Measurements from ENCODE around the gene MORC1.
"Not testable (repeated sequence)": the region's sequence is repeated elsewhere in the genome, so short reads cannot be mapped to it uniquely, and the experiment has no call there.

Gene MORC1

DNA sequence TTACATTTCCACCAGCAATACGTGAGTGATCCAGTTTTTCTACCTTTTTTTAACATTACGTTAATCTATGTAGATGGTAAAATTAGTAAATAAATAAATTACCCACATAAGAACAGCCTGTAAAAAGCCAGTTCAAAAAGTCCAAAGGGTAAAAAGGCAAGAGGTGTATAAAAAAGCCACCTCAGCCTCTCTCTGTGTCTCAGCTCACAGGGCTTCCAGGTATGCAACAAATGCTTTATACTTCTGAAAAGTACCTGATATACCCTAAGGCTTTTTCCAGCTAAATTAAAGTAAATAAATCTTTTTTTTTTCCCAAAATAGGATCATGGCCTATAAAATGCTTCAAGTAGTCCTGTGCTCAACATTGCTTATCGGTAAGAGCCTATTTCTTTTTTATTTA is 18.6 kb upstream of the MORC1 start, which contains the start of gene C3orf85:
TSS of gene C3orf85 (plus strand) at position 197 of the 400 bp plus-strand sequence. CDS start at position 326, 129 bp downstream.
- Histone ChIP-seq H3K27me3 (ENCODE audit: control insufficient read depth, insufficient read depth, low read length) (no peaks in the 10 kb centered on the region), H3K36me3 (ENCODE audit: control insufficient read depth, insufficient read depth, low read length) (no peaks in the 10 kb centered on the region), H3K9ac (ENCODE audit: low read length) (no peak within 1 kb of the TSS), H3K27ac (ENCODE audit: low read depth, low read length) (no peak within 1 kb of the TSS), H3K4me3 (ENCODE audit: low read depth, low read length) (no peak within 1 kb of the TSS), H3K4me1 (ENCODE audit: control insufficient read depth, insufficient read depth, low read length) (no peaks in the 10 kb centered on the region), H3K9me3 (ENCODE audit: control insufficient read depth, insufficient read depth, low read depth, low read length) (no peaks in the 10 kb centered on the region)

DNA sequence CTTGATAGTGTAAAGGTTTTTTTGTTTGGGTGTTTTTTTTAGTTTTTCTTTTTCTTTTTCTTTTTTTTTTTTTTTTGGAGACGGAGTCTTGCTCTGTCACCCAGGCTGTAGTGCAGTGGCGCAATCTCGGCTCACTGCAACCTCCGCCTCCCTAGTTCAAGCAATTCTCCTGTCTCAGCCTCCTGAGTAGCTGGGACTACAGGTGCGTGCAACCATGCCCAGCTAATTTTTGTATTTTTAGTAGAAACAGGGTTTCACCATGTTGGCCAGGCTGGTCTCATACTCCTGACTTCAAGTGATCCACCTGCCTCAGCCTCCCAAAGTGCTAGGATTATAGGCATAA is 15.5 kb upstream of the MORC1 start:
- H3K27ac ChIP-seq (ENCODE audit: low read depth, low read length); H3K4me3 ChIP-seq (ENCODE audit: low read depth, low read length); H3K27me3 ChIP-seq (ENCODE audit: control insufficient read depth, insufficient read depth, low read length); H3K9me3 ChIP-seq (ENCODE audit: control insufficient read depth, insufficient read depth, low read depth, low read length); H3K9ac ChIP-seq (ENCODE audit: low read length); H3K36me3 ChIP-seq (ENCODE audit: control insufficient read depth, insufficient read depth, low read length); H3K4me1 ChIP-seq (ENCODE audit: control insufficient read depth, insufficient read depth, low read length): not testable (repeated sequence)

DNA sequence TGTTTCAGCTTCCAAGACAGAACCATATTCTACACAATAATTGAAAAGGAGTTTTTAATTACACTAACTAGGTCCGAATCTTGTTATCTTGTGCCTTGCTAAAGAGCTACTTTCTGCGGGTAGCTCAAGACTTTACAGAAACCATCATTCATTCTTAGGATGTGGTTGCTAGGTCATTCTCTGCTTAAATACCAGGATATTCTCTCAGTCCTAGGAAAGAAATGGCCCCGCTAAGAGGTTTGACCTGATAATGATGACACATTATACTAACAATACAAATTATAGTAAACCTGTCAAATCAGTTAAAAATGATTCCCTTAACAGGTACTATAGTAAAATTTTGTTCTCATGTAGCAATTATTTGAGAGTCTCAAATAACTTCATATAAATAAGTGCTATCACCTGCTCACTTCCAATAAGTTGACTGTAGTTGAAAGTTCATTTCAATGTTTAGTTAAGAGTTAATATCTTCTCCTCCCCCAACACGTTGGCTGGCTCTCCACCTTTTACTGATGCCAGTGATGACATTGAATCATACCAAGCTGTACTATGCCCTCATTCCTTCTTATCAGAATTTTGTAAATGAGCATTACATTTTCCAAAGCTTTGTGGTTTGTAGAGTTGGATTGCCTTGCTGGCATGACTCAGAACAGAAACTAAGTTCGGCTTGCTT is 15.0 kb upstream of the MORC1 start:
- Histone ChIP-seq H3K27me3 (ENCODE audit: control insufficient read depth, insufficient read depth, low read length) (no peaks in the 10 kb centered on the region), H3K4me1 (ENCODE audit: control insufficient read depth, insufficient read depth, low read length) (no peaks in the 10 kb centered on the region), H3K4me3 (ENCODE audit: low read depth, low read length) (no peak overlapping the region), H3K9ac (ENCODE audit: low read length) (no peak overlapping the region), H3K36me3 (ENCODE audit: control insufficient read depth, insufficient read depth, low read length) (no peaks in the 10 kb centered on the region), H3K27ac (ENCODE audit: low read depth, low read length) (no peak overlapping the region), H3K9me3 (ENCODE audit: control insufficient read depth, insufficient read depth, low read depth, low read length) (0 out of 2 replicates have a peak, but pooled peaks cover 3% of the 10 kb centered on the region)

DNA sequence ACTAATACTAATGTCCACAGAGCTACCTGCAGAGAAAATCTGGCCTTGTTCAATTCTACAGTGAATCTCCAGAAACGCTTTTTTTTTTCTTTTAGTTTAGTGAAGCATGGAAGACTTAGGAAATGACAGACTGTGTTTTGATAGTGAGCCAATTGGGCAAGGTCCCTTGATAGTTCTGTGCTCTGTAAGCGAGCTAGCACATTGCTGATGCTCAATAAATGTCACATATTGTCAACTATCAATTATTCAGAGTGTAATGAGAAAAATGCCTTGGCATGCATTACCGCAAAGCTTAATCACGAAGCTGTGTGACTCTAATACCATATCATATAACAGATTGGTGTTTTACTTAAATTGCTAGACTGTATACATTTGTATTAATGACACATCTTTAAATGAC is 13.3 kb upstream of the MORC1 start:
- Histone ChIP-seq H3K36me3 (ENCODE audit: control insufficient read depth, insufficient read depth, low read length) (no peaks in the 10 kb centered on the region), H3K9ac (ENCODE audit: low read length) (no peak overlapping the region), H3K9me3 (ENCODE audit: control insufficient read depth, insufficient read depth, low read depth, low read length) (0 out of 2 replicates have a peak, but pooled peaks cover 3% of the 10 kb centered on the region), H3K4me1 (ENCODE audit: control insufficient read depth, insufficient read depth, low read length) (no peaks in the 10 kb centered on the region), H3K27me3 (ENCODE audit: control insufficient read depth, insufficient read depth, low read length) (no peaks in the 10 kb centered on the region), H3K4me3 (ENCODE audit: low read depth, low read length) (no peak overlapping the region), H3K27ac (ENCODE audit: low read depth, low read length) (no peak overlapping the region)

DNA sequence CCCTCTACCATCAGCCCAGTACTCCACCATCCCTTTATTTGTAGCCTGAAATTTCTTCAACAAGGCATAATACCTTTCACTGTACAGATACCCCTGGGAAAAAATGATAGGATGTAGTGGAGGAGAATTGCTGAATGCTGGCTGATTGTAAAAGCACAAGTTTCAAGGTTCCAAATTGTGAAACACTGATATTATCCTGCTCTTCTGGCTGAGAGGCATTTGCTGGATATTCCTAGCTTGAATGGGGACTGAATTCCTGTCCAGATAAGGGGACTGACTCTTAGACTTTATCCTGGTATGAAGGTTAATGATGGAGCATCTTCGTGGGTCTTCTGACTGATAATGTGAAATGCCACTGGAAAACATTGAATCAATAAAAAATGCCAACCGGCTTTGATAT is 9.6 kb upstream of the MORC1 start:
- no peak overlapping the region for H3K4me3 ChIP-seq (ENCODE audit: low read depth, low read length)
- H3K4me1 ChIP-seq (ENCODE audit: control insufficient read depth, insufficient read depth, low read length): no peaks in the 10 kb centered on the region
- no peak overlapping the region for H3K27ac ChIP-seq (ENCODE audit: low read depth, low read length)
- no peaks in the 10 kb centered on the region for H3K36me3 ChIP-seq (ENCODE audit: control insufficient read depth, insufficient read depth, low read length)
- no peaks in the 10 kb centered on the region for H3K27me3 ChIP-seq (ENCODE audit: control insufficient read depth, insufficient read depth, low read length)
- peaks cover 4% of the 10 kb centered on the region; the same call in 1 of the 2 replicates for H3K9me3 ChIP-seq (ENCODE audit: control insufficient read depth, insufficient read depth, low read depth, low read length)
- H3K9ac ChIP-seq (ENCODE audit: low read length): no peak overlapping the region

DNA sequence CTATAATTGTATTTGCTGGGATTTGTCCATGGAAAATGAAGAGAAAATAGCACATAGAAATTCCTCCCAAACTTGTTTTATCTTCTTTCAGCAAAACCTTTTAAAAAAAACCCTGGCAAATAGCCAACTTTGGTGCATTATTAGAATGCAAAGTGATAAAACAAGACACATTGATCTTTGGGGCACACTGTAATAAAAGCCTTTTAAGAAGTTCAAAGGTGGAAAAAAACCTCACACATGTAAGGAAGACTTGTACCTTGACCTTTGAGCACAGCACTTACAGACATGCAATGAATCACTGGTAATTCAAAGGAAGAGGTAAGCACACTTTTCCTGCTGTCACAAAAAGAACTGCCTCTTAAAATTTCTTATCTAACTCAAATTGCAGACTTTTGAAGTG is 8.0 kb upstream of the MORC1 start:
- H3K36me3 ChIP-seq (ENCODE audit: control insufficient read depth, insufficient read depth, low read length): no peaks in the 10 kb centered on the region

DNA sequence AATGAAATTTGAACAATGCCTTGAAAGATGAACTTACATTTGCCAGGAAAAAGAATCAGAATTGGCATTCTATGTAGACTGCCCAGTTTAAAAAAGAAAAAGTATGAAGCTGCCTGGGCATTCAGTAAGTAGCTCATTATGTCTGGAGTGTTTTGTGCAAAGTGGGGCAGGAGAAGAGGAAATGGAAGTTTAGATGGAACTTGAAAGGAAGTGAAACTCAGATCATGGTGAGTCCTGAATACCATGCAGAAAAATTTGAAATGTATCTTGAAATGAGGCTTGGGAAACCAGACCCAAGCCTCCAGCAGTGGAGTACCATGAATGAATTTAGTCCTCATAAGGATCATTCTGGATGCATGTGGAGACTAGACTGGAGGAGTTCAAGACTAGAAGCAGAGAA is 4.8 kb upstream of the MORC1 start:
- no peaks in the 10 kb centered on the region for H3K4me1 ChIP-seq (ENCODE audit: control insufficient read depth, insufficient read depth, low read length)
- no peaks in the 10 kb centered on the region for H3K36me3 ChIP-seq (ENCODE audit: control insufficient read depth, insufficient read depth, low read length)
- no peak overlapping the region for H3K27ac ChIP-seq (ENCODE audit: low read depth, low read length)
- H3K4me3 ChIP-seq (ENCODE audit: low read depth, low read length): no peak overlapping the region
- peaks cover 3% of the 10 kb centered on the region; the same call in 1 of the 2 replicates for H3K9me3 ChIP-seq (ENCODE audit: control insufficient read depth, insufficient read depth, low read depth, low read length)
- no peaks in the 10 kb centered on the region for H3K27me3 ChIP-seq (ENCODE audit: control insufficient read depth, insufficient read depth, low read length)
- no peak overlapping the region for H3K9ac ChIP-seq (ENCODE audit: low read length)

More for the DNA sequence above, 8.0 kb upstream of the MORC1 start:
- H3K4me1 ChIP-seq (ENCODE audit: control insufficient read depth, insufficient read depth, low read length): no peaks in the 10 kb centered on the region
- H3K9me3 ChIP-seq (ENCODE audit: control insufficient read depth, insufficient read depth, low read depth, low read length): peaks cover 6% of the 10 kb centered on the region; the same call in 1 of the 2 replicates
- H3K27ac ChIP-seq (ENCODE audit: low read depth, low read length): no peak overlapping the region
- H3K9ac ChIP-seq (ENCODE audit: low read length): no peak overlapping the region
- no peak overlapping the region for H3K4me3 ChIP-seq (ENCODE audit: low read depth, low read length)
- no peaks in the 10 kb centered on the region for H3K27me3 ChIP-seq (ENCODE audit: control insufficient read depth, insufficient read depth, low read length)

DNA sequence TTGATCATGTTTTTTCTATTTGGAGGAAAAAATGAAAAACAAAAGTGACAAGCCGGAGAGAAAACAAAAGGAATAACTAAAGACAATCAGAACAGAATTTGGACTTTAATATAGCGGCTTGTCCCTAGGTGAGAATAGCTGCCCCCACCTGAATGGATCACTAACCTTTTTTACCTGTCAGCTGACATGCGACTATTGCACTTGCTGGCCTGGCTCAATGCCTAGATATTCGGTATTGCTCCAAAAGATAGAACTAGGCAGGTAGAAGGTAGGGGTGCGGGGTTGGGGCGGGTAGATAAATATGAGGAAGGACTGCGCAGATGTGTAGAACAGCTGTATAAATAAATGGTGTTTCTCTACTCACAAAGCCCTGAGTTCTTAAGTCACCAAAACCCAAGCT is 650 bp upstream of the MORC1 start:
- Histone ChIP-seq H3K27me3 (ENCODE audit: control insufficient read depth, insufficient read depth, low read length) (no peaks in the 10 kb centered on the region), H3K4me1 (ENCODE audit: control insufficient read depth, insufficient read depth, low read length) (no peaks in the 10 kb centered on the region), H3K9ac (ENCODE audit: low read length) (no peak overlapping the region), H3K4me3 (ENCODE audit: low read depth, low read length) (no peak overlapping the region), H3K27ac (ENCODE audit: low read depth, low read length) (no peak overlapping the region), H3K9me3 (ENCODE audit: control insufficient read depth, insufficient read depth, low read depth, low read length) (peaks cover 3% of the 10 kb centered on the region; the same call in 1 of the 2 replicates), H3K36me3 (ENCODE audit: control insufficient read depth, insufficient read depth, low read length) (no peaks in the 10 kb centered on the region)

DNA sequence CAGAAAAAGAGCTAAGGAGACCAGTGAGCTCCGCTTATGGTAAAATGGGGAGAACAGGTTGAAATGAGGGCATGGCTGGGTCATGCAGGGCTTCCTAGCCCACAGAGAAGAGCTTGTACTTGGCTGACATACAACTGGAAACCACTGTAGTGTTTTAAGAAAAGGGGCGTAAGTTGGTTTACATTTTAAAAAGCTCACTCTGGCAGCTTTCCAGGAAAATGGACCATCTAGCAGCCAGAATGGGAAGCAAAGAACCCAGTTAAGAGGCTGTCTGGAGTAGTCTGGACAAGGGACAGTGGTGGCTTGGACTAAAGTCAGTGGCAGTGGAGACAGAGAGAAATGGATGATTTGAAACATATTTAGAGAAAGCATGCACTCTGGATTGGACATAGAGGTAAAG is 1.9 kb downstream of the MORC1 start:
- Histone ChIP-seq H3K9ac (ENCODE audit: low read length) (no peak overlapping the region), H3K27me3 (ENCODE audit: control insufficient read depth, insufficient read depth, low read length) (no peaks in the 10 kb centered on the region), H3K27ac (ENCODE audit: low read depth, low read length) (no peak overlapping the region), H3K4me3 (ENCODE audit: low read depth, low read length) (no peak overlapping the region), H3K9me3 (ENCODE audit: control insufficient read depth, insufficient read depth, low read depth, low read length) (no peaks in the 10 kb centered on the region), H3K36me3 (ENCODE audit: control insufficient read depth, insufficient read depth, low read length) (no peaks in the 10 kb centered on the region), H3K4me1 (ENCODE audit: control insufficient read depth, insufficient read depth, low read length) (no peaks in the 10 kb centered on the region)

DNA sequence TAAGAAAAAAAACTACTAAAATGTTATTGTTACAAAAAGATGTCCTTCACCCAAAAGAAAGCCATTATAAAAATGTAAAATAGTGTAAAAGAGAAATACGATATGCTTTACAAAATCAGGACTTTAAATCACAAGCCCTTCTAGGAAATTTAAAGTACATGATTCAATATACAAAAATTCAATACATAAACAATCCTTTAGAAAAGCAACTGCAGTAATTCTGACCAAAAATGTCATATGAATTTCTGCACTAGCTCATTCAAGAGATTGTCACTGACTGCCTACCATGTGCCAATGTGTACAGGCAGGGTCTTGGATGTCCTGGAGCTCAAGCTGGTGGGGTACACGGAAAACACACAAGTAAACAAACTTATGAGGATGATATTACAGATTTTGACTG is 2.5 kb downstream of the MORC1 start:
- no peak overlapping the region for H3K4me3 ChIP-seq (ENCODE audit: low read depth, low read length)
- no peaks in the 10 kb centered on the region for H3K27me3 ChIP-seq (ENCODE audit: control insufficient read depth, insufficient read depth, low read length)
- H3K4me1 ChIP-seq (ENCODE audit: control insufficient read depth, insufficient read depth, low read length): no peaks in the 10 kb centered on the region
- H3K9me3 ChIP-seq (ENCODE audit: control insufficient read depth, insufficient read depth, low read depth, low read length): no peaks in the 10 kb centered on the region
- no peaks in the 10 kb centered on the region for H3K36me3 ChIP-seq (ENCODE audit: control insufficient read depth, insufficient read depth, low read length)
- H3K27ac ChIP-seq (ENCODE audit: low read depth, low read length): no peak overlapping the region
- no peak overlapping the region for H3K9ac ChIP-seq (ENCODE audit: low read length)

DNA sequence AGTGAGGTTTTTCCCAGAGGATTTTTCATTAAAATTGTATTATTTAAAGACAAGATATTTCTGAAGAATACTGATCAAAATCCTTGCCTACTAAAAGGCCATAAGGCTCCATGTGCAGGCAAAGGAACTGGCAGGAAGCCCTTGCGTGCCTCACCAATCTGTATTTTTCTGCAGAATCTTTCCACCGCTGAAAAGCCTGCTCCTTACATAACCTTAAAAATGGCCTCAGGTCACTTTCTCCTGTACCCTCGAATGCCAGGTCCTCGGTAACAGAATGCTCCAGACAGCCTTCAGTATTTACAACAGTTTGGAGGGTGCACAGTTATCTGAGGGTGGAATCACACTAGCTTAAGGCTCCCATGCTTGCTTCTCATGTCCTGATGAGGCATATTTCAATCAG is 3.2 kb downstream of the MORC1 start:
- Histone ChIP-seq H3K4me1 (ENCODE audit: control insufficient read depth, insufficient read depth, low read length) (no peaks in the 10 kb centered on the region), H3K4me3 (ENCODE audit: low read depth, low read length) (no peak overlapping the region)

More for the DNA sequence above, 3.2 kb downstream of the MORC1 start:
- no peaks in the 10 kb centered on the region for H3K9me3 ChIP-seq (ENCODE audit: control insufficient read depth, insufficient read depth, low read depth, low read length)
- no peak overlapping the region for H3K27ac ChIP-seq (ENCODE audit: low read depth, low read length)
- no peaks in the 10 kb centered on the region for H3K36me3 ChIP-seq (ENCODE audit: control insufficient read depth, insufficient read depth, low read length)
- no peak overlapping the region for H3K9ac ChIP-seq (ENCODE audit: low read length)
- H3K27me3 ChIP-seq (ENCODE audit: control insufficient read depth, insufficient read depth, low read length): no peaks in the 10 kb centered on the region
